ENCODE results near the gene RSBN1L. TPM values are rescaled to one million over a fixed set of nuclear protein-coding genes. Genes with fewer than 3 reads are reported as not detected.

The RSBN1L gene
- total RNA-seq, 1 donor from 2014 or later, result 12.6 TPM

DNA sequence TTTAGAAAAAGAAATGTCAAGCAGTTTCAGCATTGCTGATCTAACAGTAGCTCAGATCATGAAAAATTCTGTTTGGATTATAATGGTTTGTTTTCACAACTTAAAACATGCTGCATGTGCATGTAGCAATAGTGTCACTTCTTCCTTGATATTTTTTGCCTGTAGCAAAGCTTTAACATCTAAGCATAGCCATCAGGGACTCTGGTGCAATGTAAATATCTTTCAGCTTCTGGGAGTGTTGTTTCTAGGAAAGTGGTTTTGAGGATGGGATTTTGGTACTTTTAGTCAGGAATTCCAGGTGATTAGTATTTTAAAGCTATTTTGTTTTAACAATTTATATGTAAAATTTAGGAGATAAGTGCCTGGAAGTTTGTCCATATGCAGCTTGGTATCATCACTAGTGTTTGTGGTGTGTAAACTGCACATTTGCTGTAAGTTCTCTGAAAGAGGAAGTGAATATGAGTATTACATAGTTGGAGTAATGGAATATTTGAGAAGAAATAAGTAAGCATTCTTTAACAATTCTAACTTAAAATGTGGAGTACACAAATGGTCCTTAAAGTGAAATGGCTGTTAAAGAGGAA is 1.9 kb downstream of the RSBN1L start:
- H3K79me2 ChIP-seq (ENCODE audit: insufficient read depth, low read length), result peaks cover 87% of the 10 kb centered on the region

DNA sequence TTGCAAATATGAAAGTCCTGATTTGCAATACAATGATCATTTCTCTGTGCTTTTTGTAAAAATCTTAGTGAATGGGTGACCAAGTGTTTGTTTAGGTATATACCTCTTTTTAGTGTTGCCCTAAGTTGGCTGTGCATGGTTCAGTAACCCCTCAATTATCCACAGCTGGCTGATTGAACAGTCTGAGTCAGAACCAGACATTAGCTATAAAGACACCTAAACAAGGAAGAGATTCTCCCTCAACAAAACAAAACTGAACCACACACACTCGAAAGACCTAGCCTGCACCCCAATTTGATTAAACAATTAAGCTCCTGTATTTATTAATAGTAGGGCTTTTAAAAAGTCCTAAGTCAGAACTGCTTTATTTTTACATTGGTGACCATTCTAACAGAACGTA is 2.8 kb downstream of the RSBN1L start:
- peaks cover 12% of the 10 kb centered on the region for H3K4me1 ChIP-seq (ENCODE audit: insufficient read depth, low read length)
- peak overlapping the region; percentile 87 for H3K9ac ChIP-seq (ENCODE audit: low read length)
- H3K4me1 Mint-ChIP-seq (ENCODE audit: low read depth, unreplicated experiment), result peaks cover 17% of the 10 kb centered on the region
- H3K4me2 ChIP-seq (ENCODE audit: low read length), result peak overlapping the region; percentile 92
- H3K27ac Mint-ChIP-seq (ENCODE audit: unreplicated experiment), result no peak overlapping the region
- no peak for TF ChIP-seq EZH2 (IDR thresholded peaks at IDR 0.05; ENCODE audit: insufficient read depth, low read length)
- TF ChIP-seq, protein P1, sequence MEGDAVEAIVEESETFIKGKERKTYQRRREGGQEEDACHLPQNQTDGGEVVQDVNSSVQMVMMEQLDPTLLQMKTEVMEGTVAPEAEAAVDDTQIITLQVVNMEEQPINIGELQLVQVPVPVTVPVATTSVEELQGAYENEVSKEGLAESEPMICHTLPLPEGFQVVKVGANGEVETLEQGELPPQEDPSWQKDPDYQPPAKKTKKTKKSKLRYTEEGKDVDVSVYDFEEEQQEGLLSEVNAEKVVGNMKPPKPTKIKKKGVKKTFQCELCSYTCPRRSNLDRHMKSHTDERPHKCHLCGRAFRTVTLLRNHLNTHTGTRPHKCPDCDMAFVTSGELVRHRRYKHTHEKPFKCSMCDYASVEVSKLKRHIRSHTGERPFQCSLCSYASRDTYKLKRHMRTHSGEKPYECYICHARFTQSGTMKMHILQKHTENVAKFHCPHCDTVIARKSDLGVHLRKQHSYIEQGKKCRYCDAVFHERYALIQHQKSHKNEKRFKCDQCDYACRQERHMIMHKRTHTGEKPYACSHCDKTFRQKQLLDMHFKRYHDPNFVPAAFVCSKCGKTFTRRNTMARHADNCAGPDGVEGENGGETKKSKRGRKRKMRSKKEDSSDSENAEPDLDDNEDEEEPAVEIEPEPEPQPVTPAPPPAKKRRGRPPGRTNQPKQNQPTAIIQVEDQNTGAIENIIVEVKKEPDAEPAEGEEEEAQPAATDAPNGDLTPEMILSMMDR (IDR thresholded peaks at IDR 0.05; ENCODE audit: insufficient read depth, low read depth, low read length), result no peak
- H3K4me3 ChIP-seq (ENCODE audit: insufficient read depth, low read depth, low read length), result no peak overlapping the region
- DNase-seq (ENCODE audit: low read depth), result peak; percentile 38
- H3K36me3 Mint-ChIP-seq (ENCODE audit: low read depth, unreplicated experiment), result peaks cover 4% of the 10 kb centered on the region
- H3K79me2 ChIP-seq (ENCODE audit: insufficient read depth, low read length), result peaks cover 88% of the 10 kb centered on the region
- H3K27me3 Mint-ChIP-seq (ENCODE audit: low read depth, unreplicated experiment), result no peaks in the 10 kb centered on the region
- H3K4me3 Mint-ChIP-seq (ENCODE audit: unreplicated experiment), result peak overlapping the region; percentile 82
- H3K27me3 ChIP-seq (ENCODE audit: insufficient read depth, low read length), result no peaks in the 10 kb centered on the region
- H3K36me3 ChIP-seq (ENCODE audit: insufficient read depth, low read length), result no peaks in the 10 kb centered on the region
- H3K27ac ChIP-seq (ENCODE audit: low read depth, low read length), result no peak overlapping the region
- no peaks in the 10 kb centered on the region for H3K9me3 Mint-ChIP-seq (ENCODE audit: unreplicated experiment)
- no peak overlapping the region for H2AFZ ChIP-seq (ENCODE audit: low read depth, low read length)
- no peak for FAIRE-seq
- no peaks in the 10 kb centered on the region for H3K9me3 ChIP-seq (ENCODE audit: insufficient read depth, low read depth, low read length)
- peaks cover 39% of the 10 kb centered on the region for H4K20me1 ChIP-seq (ENCODE audit: insufficient read depth, low read length)

More for the DNA sequence above, 1.9 kb downstream of the RSBN1L start:
- H3K9me3 ChIP-seq (ENCODE audit: insufficient read depth, low read depth, low read length), result no peaks in the 10 kb centered on the region
- H3K4me2 ChIP-seq (ENCODE audit: low read length), result peak overlapping the region; percentile 92
- H3K27ac ChIP-seq (ENCODE audit: low read depth, low read length), result peak overlapping the region; percentile 78
- H4K20me1 ChIP-seq (ENCODE audit: insufficient read depth, low read length), result peaks cover 36% of the 10 kb centered on the region
- Mint-ChIP-seq H3K36me3 (ENCODE audit: low read depth, unreplicated experiment) (peaks cover 4% of the 10 kb centered on the region), H3K27ac (ENCODE audit: unreplicated experiment) (no peak overlapping the region), H3K4me1 (ENCODE audit: low read depth, unreplicated experiment) (peaks cover 25% of the 10 kb centered on the region), H3K9me3 (ENCODE audit: unreplicated experiment) (no peaks in the 10 kb centered on the region), H3K4me3 (ENCODE audit: unreplicated experiment) (peak overlapping the region; percentile 96), H3K27me3 (ENCODE audit: low read depth, unreplicated experiment) (no peaks in the 10 kb centered on the region)
- peak overlapping the region; percentile 87 for H3K9ac ChIP-seq (ENCODE audit: low read length)
- H2AFZ ChIP-seq (ENCODE audit: low read depth, low read length), result no peak overlapping the region
- peaks cover 12% of the 10 kb centered on the region for H3K4me1 ChIP-seq (ENCODE audit: insufficient read depth, low read length)
- H3K4me3 ChIP-seq (ENCODE audit: insufficient read depth, low read depth, low read length), result peak overlapping the region; percentile 97
- DNase-seq (ENCODE audit: low read depth) (no peak), FAIRE-seq (no peak)
- H3K27me3 ChIP-seq (ENCODE audit: insufficient read depth, low read length), result no peaks in the 10 kb centered on the region
- H3K36me3 ChIP-seq (ENCODE audit: insufficient read depth, low read length), result no peaks in the 10 kb centered on the region
- no peak for TF ChIP-seq EZH2 (IDR thresholded peaks at IDR 0.05; ENCODE audit: insufficient read depth, low read length)
- TF ChIP-seq, protein P1 (IDR thresholded peaks at IDR 0.05; ENCODE audit: insufficient read depth, low read depth, low read length), result no peak

- Mint-ChIP-seq H3K9me3 (ENCODE audit: unreplicated experiment) (no peaks in the 10 kb centered on the region), H3K4me3 (ENCODE audit: unreplicated experiment) (no peak overlapping the region), H3K27ac (ENCODE audit: unreplicated experiment) (no peak overlapping the region), H3K4me1 (ENCODE audit: low read depth, unreplicated experiment) (peaks cover 15% of the 10 kb centered on the region), H3K36me3 (ENCODE audit: low read depth, unreplicated experiment) (peaks cover 4% of the 10 kb centered on the region), H3K27me3 (ENCODE audit: low read depth, unreplicated experiment) (no peaks in the 10 kb centered on the region)
- peaks cover 12% of the 10 kb centered on the region for H3K4me1 ChIP-seq (ENCODE audit: insufficient read depth, low read length)
- peak; percentile 41 for DNase-seq (ENCODE audit: low read depth)
- H3K9ac ChIP-seq (ENCODE audit: low read length), result no peak overlapping the region
- no peaks in the 10 kb centered on the region for H3K9me3 ChIP-seq (ENCODE audit: insufficient read depth, low read depth, low read length)
- peaks cover 38% of the 10 kb centered on the region for H4K20me1 ChIP-seq (ENCODE audit: insufficient read depth, low read length)
- peak overlapping the region; percentile 38 for H3K4me2 ChIP-seq (ENCODE audit: low read length)
- no peak overlapping the region for H2AFZ ChIP-seq (ENCODE audit: low read depth, low read length)
- no peak overlapping the region for H3K27ac ChIP-seq (ENCODE audit: low read depth, low read length)
- H3K36me3 ChIP-seq (ENCODE audit: insufficient read depth, low read length), result no peaks in the 10 kb centered on the region
- FAIRE-seq, result no peak
- peaks cover 96% of the 10 kb centered on the region for H3K79me2 ChIP-seq (ENCODE audit: insufficient read depth, low read length)
- no peaks in the 10 kb centered on the region for H3K27me3 ChIP-seq (ENCODE audit: insufficient read depth, low read length)
- no peak for TF ChIP-seq EZH2 (IDR thresholded peaks at IDR 0.05; ENCODE audit: insufficient read depth, low read length)
- no peak overlapping the region for H3K4me3 ChIP-seq (ENCODE audit: insufficient read depth, low read depth, low read length)
Measured at GRCh38 chr7:77702513-77702912, 6.3 kb downstream of the RSBN1L start.

Measured in astrocyte (in vitro differentiated cells and primary cell).